Sigmoid colon (tissue), 4 donors: ENCODE data around the gene ARL14.
"Not testable (repeated sequence)": the region's sequence is repeated elsewhere in the genome, so short reads cannot be mapped to it uniquely, and the experiment has no call there.

ENCODE experiments used
- POLR2AphosphoS5 ChIP-seq, 4 donors: sonication (generic); formaldehyde crosslinking; IDR thresholded peaks; one replicate each; pipeline ENCODE4 v1.6.1; 2017; ENCODE audit warnings: antibody characterized with exemption in 4 of 4
- TF ChIP-seq, protein P1 (sequence below), 4 experiments: fragments of 450-650 bp in 3 of 4; fragments of 200-600 bp in 1 of 4; IDR thresholded peaks; one replicate each; pipeline ENCODE4 v1.5.1; 2016 to 2019; ENCODE audit warnings: antibody characterized with exemption in 4 of 4, mild to moderate bottlenecking in 3 of 4, moderate library complexity in 2 of 4

DNA sequence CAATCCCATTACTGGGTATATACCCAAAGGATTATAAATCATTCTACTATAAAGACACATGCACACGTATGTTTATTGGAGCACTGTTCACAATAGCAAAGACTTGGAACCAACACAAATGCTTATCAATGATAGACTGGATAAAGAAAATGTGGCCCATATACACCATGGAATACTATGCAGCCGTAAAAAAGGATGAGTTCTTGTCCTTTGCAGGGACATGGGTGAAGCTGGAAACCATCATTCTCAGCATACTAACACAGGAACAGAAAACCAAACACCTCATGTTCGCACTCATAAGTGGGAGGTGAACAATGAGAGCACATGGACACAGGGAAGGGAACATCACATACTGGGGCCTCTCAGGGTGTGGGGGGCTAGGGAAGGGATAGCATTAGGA, 36.2 kb downstream of the ARL14 start:
- TF ChIP-seq, protein P1, sequence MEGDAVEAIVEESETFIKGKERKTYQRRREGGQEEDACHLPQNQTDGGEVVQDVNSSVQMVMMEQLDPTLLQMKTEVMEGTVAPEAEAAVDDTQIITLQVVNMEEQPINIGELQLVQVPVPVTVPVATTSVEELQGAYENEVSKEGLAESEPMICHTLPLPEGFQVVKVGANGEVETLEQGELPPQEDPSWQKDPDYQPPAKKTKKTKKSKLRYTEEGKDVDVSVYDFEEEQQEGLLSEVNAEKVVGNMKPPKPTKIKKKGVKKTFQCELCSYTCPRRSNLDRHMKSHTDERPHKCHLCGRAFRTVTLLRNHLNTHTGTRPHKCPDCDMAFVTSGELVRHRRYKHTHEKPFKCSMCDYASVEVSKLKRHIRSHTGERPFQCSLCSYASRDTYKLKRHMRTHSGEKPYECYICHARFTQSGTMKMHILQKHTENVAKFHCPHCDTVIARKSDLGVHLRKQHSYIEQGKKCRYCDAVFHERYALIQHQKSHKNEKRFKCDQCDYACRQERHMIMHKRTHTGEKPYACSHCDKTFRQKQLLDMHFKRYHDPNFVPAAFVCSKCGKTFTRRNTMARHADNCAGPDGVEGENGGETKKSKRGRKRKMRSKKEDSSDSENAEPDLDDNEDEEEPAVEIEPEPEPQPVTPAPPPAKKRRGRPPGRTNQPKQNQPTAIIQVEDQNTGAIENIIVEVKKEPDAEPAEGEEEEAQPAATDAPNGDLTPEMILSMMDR (IDR thresholded peaks at IDR 0.05) = not testable (repeated sequence)
- TF ChIP-seq POLR2AphosphoS5 (IDR thresholded peaks at IDR 0.05) = not testable (repeated sequence)
